Spleen (tissue), 7 donors: ENCODE data around the gene RTN4RL2.

Experiments
- POLR2A ChIP-seq, 3 donors: fragments of 450-650 bp; IDR thresholded peaks; one replicate each; pipeline ENCODE4 v1.5.1; 2017; ENCODE audit warnings: antibody characterized with exemption in 3 of 3, mild to moderate bottlenecking in 1 of 3
- POLR2AphosphoS5 ChIP-seq, 3 donors: sonication (generic); formaldehyde crosslinking; IDR thresholded peaks; one replicate each; pipeline ENCODE4 v1.5.1; 2017; ENCODE audit warnings: antibody characterized with exemption in 3 of 3
- TF ChIP-seq, protein P1 (sequence below), 11 experiments: fragments of 200-600 bp in 7 of 11; fragments of 450-650 bp in 4 of 11; sonication (generic) in 4 of 11; IDR thresholded peaks in 8 of 11; conservative IDR thresholded peaks in 3 of 11; 1 replicate in 7 of 11; 2 replicates in 4 of 11; pipeline versions ENCODE4 v1.4.0 to v1.8.0; 2016 to 2021; ENCODE audit warnings: antibody characterized with exemption in 11 of 11, inconsistent platforms in 4 of 11, mild to moderate bottlenecking in 1 of 11
- donor health status: DM: no; HTN: no; CAD: no; lungs with moderate emphysema.
- donor health status: DM: no; HTN: no; CAD: no.
- donor health status: DM: no; HTN: no; CAD: no.

DNA sequence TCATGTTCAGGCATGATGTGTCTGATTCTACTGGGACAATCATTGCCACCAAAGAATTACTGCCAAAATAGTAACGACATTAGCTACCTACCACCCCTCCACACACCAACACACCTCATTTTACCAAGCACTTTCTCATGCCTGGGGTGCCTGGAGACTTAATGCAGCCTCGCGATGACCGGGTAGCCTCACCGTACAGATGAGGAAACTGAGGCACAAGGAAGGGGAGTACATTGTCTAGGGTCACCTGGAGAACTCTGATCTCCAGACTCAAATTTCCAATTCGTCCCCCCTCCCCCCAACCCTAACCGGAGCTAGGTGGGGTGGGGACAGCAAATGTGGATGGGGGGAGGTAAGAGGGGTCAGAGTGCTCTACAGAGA lies 2.7 kb upstream of the RTN4RL2 start:
- TF ChIP-seq, protein P1, sequence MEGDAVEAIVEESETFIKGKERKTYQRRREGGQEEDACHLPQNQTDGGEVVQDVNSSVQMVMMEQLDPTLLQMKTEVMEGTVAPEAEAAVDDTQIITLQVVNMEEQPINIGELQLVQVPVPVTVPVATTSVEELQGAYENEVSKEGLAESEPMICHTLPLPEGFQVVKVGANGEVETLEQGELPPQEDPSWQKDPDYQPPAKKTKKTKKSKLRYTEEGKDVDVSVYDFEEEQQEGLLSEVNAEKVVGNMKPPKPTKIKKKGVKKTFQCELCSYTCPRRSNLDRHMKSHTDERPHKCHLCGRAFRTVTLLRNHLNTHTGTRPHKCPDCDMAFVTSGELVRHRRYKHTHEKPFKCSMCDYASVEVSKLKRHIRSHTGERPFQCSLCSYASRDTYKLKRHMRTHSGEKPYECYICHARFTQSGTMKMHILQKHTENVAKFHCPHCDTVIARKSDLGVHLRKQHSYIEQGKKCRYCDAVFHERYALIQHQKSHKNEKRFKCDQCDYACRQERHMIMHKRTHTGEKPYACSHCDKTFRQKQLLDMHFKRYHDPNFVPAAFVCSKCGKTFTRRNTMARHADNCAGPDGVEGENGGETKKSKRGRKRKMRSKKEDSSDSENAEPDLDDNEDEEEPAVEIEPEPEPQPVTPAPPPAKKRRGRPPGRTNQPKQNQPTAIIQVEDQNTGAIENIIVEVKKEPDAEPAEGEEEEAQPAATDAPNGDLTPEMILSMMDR (IDR thresholded peaks at IDR 0.05 in 8 of 11, conservative IDR thresholded peaks at IDR 0.05 in 3 of 11): peak in 3 of 11 experiments; percentile 29 to 48 (median 42)
- TF ChIP-seq POLR2A (IDR thresholded peaks at IDR 0.05) (no peak), POLR2AphosphoS5 (IDR thresholded peaks at IDR 0.05) (no peak)
